Activated CD4-positive, alpha-beta T cell treated with anti-CD3 and anti-CD28 coated beads, Interleukin-2, amount 10 ng/mL, durations not matched to agents 24 days and 14 days (primary cell): ENCODE measurements around the gene PDSS1. TPM values are rescaled to one million over a fixed set of nuclear protein-coding genes. Genes with fewer than 3 reads are reported as not detected.
"Not testable (repeated sequence)": the region's sequence is repeated elsewhere in the genome, so short reads cannot be mapped to it uniquely, and the experiment has no call there.

Experiments
- DNase-seq: peaks from one replicate; pipeline ENCODE4 v3.0.0; 2022
- H3K27ac Mint-ChIP-seq: one replicate; pipeline ENCODE4 v1.8.0; 2022; ENCODE audit warnings: mild to moderate bottlenecking, mixed read lengths
- H3K27me3 Mint-ChIP-seq: one replicate; pipeline ENCODE4 v1.8.0; 2022; ENCODE audit warnings: mixed read lengths
- H3K36me3 Mint-ChIP-seq: one replicate; pipeline ENCODE4 v1.8.0; 2022; ENCODE audit warnings: low read depth, mild to moderate bottlenecking, mixed read lengths
- H3K4me1 Mint-ChIP-seq: one replicate; pipeline ENCODE4 v1.8.0; 2021; ENCODE audit warnings: mixed read lengths
- H3K4me3 Mint-ChIP-seq: one replicate; pipeline ENCODE4 v1.8.0; 2022; ENCODE audit warnings: mild to moderate bottlenecking, moderate library complexity, mixed read lengths
- H3K9me3 Mint-ChIP-seq: one replicate; pipeline ENCODE4 v1.8.0; 2021; ENCODE audit warnings: mixed read lengths
- intact Hi-C: fragments of 100-400 bp; cut with micrococcal nuclease; formaldehyde crosslinking; loops from one replicate; pipeline ENCODE4 v1.15.1; 2023
- total RNA-seq: library from RNA; stranded (reverse); gene quantifications from 2 replicates; pipeline ENCODE4 v1.2.3, GENCODE V29; 2022

The PDSS1 gene
- total RNA-seq, 1 donor from 2014 or later = 39.0 TPM

- Mint-ChIP-seq H3K9me3 (no peaks in the 10 kb centered on the region), H3K4me3 (no peak overlapping the region), H3K4me1 (peaks cover 42% of the 10 kb centered on the region), H3K27ac (no peak overlapping the region), H3K27me3 (no peaks in the 10 kb centered on the region), H3K36me3 (peaks cover 12% of the 10 kb centered on the region)
- intact Hi-C loops = no loop called here
- no peak for DNase-seq
These were observed 81.8 kb downstream of the PDSS1 start for GRCh38 chr10:26779176-26779860.

DNA sequence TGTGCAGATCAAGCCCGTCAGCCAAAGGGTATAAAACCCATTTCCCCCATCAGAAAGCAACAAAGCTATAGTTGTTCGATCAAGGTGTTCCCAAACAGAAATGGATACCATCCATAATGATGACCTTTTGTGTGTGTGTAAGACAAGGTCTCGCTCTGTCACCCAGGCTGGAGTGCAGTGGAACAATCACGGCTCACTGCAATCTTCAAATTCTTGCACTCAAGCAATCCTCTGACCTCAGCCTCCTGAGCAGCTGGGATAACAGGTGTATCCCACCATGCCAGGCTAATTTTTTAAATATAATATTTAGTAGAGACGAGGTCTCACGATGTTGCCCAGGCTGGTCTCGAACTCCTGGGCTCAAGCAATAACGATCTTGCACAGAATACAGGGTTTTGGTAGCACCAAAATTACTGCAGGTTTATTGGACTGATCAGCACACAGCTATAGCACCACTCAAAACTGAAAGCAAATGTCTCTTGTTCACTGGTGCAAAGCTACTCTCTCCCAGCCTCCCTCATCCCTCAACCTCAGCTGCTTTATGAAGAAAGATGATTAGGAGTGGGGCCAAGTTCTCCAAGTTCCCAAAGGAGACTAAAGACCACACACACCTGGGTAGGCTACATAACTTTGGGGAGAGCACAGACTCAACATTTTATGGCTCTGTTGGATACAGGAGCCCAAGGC, 82.7 kb downstream of the PDSS1 start:
- Mint-ChIP-seq H3K4me3 (no peak overlapping the region), H3K36me3 (peaks cover 12% of the 10 kb centered on the region), H3K4me1 (peaks cover 41% of the 10 kb centered on the region), H3K27me3 (no peaks in the 10 kb centered on the region), H3K9me3 (no peaks in the 10 kb centered on the region), H3K27ac (no peak overlapping the region)
- intact Hi-C loops = loop anchor here (5.0 kb wide), 1 partner anchor 43 kb away; no protein-coding TSS in a partner anchor
- no peak for DNase-seq

DNA sequence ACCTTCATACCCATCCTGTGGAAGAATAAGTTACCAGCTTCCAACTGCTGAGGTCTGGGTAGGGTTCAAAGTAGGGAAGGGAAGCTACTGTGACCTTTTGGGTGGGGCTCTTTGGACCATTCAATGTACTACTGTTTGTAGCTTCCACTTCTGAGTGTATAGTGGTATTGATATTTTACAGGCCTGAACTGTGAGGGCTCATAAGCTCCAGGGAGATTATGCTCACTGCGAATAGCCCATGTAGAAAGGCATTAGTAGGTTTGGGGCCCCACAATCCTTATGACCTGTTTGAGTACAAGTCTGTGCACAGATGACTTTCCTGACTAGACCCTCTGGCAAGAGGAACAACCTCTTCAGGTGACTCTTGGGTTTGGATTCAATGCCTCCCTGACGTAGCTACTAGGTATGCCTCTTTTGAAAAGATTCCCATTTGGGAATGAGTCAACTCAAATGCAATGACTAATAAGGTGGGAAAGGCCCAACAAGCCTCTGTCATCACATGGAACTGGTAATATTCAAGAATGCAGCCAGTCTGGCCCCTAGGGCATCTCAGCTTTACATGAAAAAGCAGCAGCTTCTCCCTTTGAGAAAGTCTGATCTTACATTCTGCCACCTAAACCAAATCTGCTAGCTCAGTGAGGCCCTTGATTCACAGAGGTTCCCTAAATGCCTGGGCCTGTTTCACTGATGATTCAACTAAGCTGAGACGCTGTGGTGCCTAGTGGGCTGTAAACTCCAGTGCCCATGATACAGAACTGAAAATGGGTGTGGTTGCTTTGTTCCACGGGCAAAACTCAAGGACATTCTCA, 83.5 kb downstream of the PDSS1 start:
- Mint-ChIP-seq H3K27me3 (no peaks in the 10 kb centered on the region), H3K4me1 (peaks cover 41% of the 10 kb centered on the region), H3K9me3 (no peaks in the 10 kb centered on the region), H3K4me3 (no peak overlapping the region), H3K36me3 (peaks cover 18% of the 10 kb centered on the region), H3K27ac (peak overlapping the region; percentile 54)
- no peak for DNase-seq
- intact Hi-C loops = loop anchor here (5.0 kb wide), 1 partner anchor 44 kb away; no protein-coding TSS in a partner anchor

- Mint-ChIP-seq H3K27ac (peak overlapping the region; percentile 67), H3K9me3 (no peaks in the 10 kb centered on the region), H3K36me3 (peaks cover 24% of the 10 kb centered on the region), H3K4me1 (peaks cover 45% of the 10 kb centered on the region), H3K27me3 (no peaks in the 10 kb centered on the region), H3K4me3 (no peak overlapping the region)
- intact Hi-C loops = loop anchor here (5.0 kb wide), 1 partner anchor 44 kb away; no protein-coding TSS in a partner anchor
- no peak for DNase-seq
These were observed 84.3 kb downstream of the PDSS1 start for GRCh38 chr10:26781797-26782196.

DNA sequence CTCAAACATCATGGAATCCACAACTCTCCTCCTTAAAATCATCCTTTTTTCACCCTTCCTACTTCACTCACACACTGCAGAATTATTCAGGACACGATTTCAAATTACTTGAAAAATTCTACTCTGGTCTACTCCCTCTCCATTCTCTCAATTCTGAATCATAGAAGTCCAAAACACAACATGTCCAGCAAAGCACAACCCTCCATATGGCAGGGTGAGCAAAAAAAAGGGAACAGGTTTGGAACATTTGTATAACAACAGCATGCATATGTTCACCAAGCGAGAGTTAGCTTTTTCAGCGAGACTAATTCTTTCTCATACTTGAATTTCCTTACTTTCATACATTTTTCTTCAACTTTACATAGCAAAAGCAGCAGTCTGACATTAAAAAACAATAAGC, 89.9 kb downstream of the PDSS1 start:
- H3K27ac Mint-ChIP-seq = peak overlapping the region; percentile 11
- no peaks in the 10 kb centered on the region for H3K27me3 Mint-ChIP-seq
- intact Hi-C loops = no loop called here
- H3K36me3 Mint-ChIP-seq = peaks cover 40% of the 10 kb centered on the region
- H3K9me3 Mint-ChIP-seq = no peaks in the 10 kb centered on the region
- no peak for DNase-seq
- H3K4me3 Mint-ChIP-seq = no peak overlapping the region
- peaks cover 23% of the 10 kb centered on the region for H3K4me1 Mint-ChIP-seq

GRCh38 chr10:26789779-26790178, 92.3 kb downstream of the PDSS1 start:
- DNase-seq, H3K4me3 Mint-ChIP-seq, intact Hi-C loops, H3K9me3 Mint-ChIP-seq, H3K27ac Mint-ChIP-seq, H3K27me3 Mint-ChIP-seq: not testable (repeated sequence)
- Mint-ChIP-seq H3K4me1 (peaks cover 21% of the 10 kb centered on the region), H3K36me3 (peaks cover 33% of the 10 kb centered on the region)

DNA sequence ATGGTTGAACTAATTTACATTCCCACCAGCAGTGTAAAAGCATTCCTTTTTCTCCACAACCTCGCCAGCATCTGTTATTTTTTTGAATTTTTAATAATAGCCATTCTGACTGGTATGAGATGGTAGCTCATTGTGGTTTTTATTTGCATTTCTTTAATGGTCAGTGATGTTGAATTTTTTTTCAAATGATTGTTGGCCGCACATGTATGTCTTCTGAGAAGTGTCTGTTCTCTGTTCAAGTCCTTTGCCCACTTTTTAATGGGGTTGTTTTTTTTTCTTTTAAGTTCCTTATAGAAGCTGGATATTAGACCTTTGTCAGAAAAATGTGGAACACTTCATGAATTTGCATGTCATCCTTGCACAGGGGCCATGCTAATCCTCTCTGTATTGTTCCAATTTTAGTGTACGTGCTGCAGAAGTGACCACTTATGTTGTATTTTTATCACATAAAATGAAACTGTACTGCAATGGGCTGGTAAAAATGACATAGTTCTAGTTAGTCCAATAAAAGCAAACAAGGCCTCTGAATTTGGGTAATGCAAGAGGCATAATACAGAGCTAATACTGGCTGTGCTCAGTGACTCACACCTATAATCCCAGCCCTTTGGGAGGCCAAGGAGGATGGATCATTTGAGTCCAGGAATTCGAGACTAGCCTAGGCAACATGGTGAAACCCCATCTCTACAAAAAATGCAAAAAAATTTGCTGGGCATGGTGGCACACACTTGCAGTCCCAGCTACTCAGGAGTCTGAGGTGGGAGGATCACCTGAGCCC, 92.9 kb downstream of the PDSS1 start:
- DNase-seq = no peak
- intact Hi-C loops = no loop called here
- Mint-ChIP-seq H3K4me1 (peaks cover 21% of the 10 kb centered on the region), H3K4me3 (no peak overlapping the region), H3K27ac (no peak overlapping the region), H3K9me3 (no peaks in the 10 kb centered on the region), H3K36me3 (peaks cover 34% of the 10 kb centered on the region), H3K27me3 (no peaks in the 10 kb centered on the region)

DNA sequence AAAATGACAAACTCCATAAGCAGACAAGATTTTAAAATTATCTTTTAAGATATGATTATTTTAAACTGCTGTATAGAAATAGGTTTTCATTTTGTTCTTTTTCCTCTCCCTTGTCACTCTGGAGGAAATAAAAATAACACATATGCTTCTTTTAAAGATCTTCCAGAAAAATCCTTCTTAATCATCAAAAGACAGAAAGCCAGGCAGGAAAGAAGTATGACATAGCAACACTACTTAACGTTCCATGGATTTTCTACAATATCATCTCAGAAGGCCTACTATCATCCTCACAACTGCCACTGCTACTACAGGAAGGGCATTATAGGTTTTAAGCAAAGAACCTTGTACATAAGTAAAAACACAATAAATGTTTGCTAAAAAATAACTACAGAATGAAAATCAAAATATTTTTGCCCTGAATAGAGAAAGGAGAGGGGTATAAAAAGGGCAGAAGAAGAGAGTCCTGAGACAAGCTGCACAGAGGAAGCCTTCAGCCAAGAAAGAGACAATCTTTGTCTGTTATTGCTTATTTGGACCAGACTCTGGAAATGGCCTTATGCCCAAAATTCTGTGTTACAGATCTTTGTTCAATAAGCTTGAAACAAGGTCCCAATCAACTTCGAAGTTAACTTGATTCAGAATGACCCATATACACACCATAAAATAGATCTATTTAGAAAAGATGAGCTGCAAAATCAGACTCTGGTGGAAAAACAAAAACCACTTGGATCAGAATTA, 95.4 kb downstream of the PDSS1 start:
- Mint-ChIP-seq H3K4me1 (peaks cover 11% of the 10 kb centered on the region), H3K27me3 (no peaks in the 10 kb centered on the region)
- intact Hi-C loops = no loop called here

More for the DNA sequence above, 95.4 kb downstream of the PDSS1 start:
- H3K27ac Mint-ChIP-seq = no peak overlapping the region
- no peak overlapping the region for H3K4me3 Mint-ChIP-seq
- peaks cover 23% of the 10 kb centered on the region for H3K36me3 Mint-ChIP-seq
- DNase-seq = no peak
- no peaks in the 10 kb centered on the region for H3K9me3 Mint-ChIP-seq

Other genes with a start within 250 kb of the PDSS1 start
- gene ABI1, start 163.3 kb downstream of the PDSS1 start, total RNA-seq = 54.5 and 55.7 TPM in 2 replicates